PC-3 (cell line): Measurements from ENCODE around the gene STK32C. TPM values are rescaled to one million over a fixed set of nuclear protein-coding genes. Genes with fewer than 3 reads are reported as not detected.

Experiments
- ATAC-seq: fragments of 200-7000 bp; cut with Tn5 transposase; 2 replicates; pipeline ENCODE4 v1.9.1; 2020; ENCODE audit warnings: mild to moderate bottlenecking, moderate library complexity
- BruUV-seq: library from RNA; stranded (reverse); fragments of 400-500 nt; replicated peaks from 2 replicates; lab custom pipeline; 2021; lab: Mats Ljungman, UMichigan
- CTCF ChIA-PET: fragments of 300-600 bp; sonication (Branson Sonifier 250); formaldehyde crosslinking; loops from one replicate; lab custom pipeline; 2022; ENCODE audit warnings: antibody characterized with exemption; lab: Charles Lee
- POLR2A ChIA-PET: fragments of 300-600 bp; sonication (Branson Sonifier 250); formaldehyde crosslinking; loops from one replicate; lab custom pipeline; 2022; ENCODE audit warnings: antibody characterized with exemption; ENCODE audit not compliant: unreplicated experiment; lab: Charles Lee
- DNase-seq: peaks from one replicate; pipeline ENCODE4 v3.0.0-alpha.2; 2015
- H2AFZ ChIP-seq: fragments of 300-600 bp; sonication (generic); 2 replicates; pipeline ENCODE4 v1.6.0; 2016; ENCODE audit warnings: antibody characterized with exemption, low read length
- H3F3A ChIP-seq: fragments of 300-600 bp; sonication (generic); one replicate; pipeline ENCODE4 v1.6.0; 2017; ENCODE audit warnings: antibody characterized with exemption, low read length, control low read depth, mild to moderate bottlenecking; ENCODE audit not compliant: unreplicated experiment
- H3K27ac ChIP-seq: fragments of 300-600 bp; sonication (generic); 2 replicates; pipeline ENCODE4 v1.5.1; 2016; ENCODE audit warnings: mild to moderate bottlenecking, low read length
- H3K27me3 ChIP-seq: fragments of 300-600 bp; sonication (generic); 2 replicates; pipeline ENCODE4 v1.6.1; 2016; ENCODE audit warnings: low read length, mixed read lengths
- H3K36me3 ChIP-seq: fragments of 300-600 bp; sonication (generic); 2 replicates; pipeline ENCODE4 v1.6.1; 2016; ENCODE audit warnings: low read depth, mixed run types, low read length, mixed read lengths
- H3K4me1 ChIP-seq: fragments of 300-600 bp; sonication (generic); 2 replicates; pipeline ENCODE4 v1.5.1; 2016; ENCODE audit warnings: low read length; ENCODE audit not compliant: insufficient read depth
- H3K4me2 ChIP-seq: fragments of 300-600 bp; sonication (generic); 2 replicates; pipeline ENCODE4 v1.6.0; 2016; ENCODE audit warnings: low read length
- H3K4me3 ChIP-seq: fragments of 300-600 bp; sonication (generic); 2 replicates; pipeline ENCODE4 v1.5.1; 2016; ENCODE audit warnings: mild to moderate bottlenecking, low read length, mixed read lengths
- H3K79me2 ChIP-seq: fragments of 300-600 bp; sonication (generic); 2 replicates; pipeline ENCODE4 v1.6.1; 2017; ENCODE audit warnings: low read length, mixed read lengths
- H3K9ac ChIP-seq: fragments of 300-600 bp; sonication (generic); 2 replicates; pipeline ENCODE4 v1.6.0; 2016; ENCODE audit warnings: mild to moderate bottlenecking, low read length
- H3K9me2 ChIP-seq: fragments of 300-600 bp; sonication (generic); replicated peaks from 2 replicates; pipeline ENCODE4 v1.6.1; 2016; ENCODE audit warnings: mixed run types, low read length, mixed read lengths
- H3K9me3 ChIP-seq: fragments of 300-600 bp; sonication (generic); 2 replicates; pipeline ENCODE4 v1.6.1; 2016; ENCODE audit warnings: low read length, mixed read lengths
- H4K20me1 ChIP-seq: fragments of 300-600 bp; sonication (generic); 2 replicates; pipeline ENCODE4 v1.6.1; 2016; ENCODE audit warnings: low read length, mixed read lengths
- CTCF ChIP-seq: fragments of 300-600 bp; sonication (generic); conservative IDR thresholded peaks from 2 replicates; pipeline ENCODE4 v1.5.1; 2017; ENCODE audit warnings: antibody characterized with exemption, low read depth, mild to moderate bottlenecking, low read length
- EZH2 ChIP-seq: fragments of 300-600 bp; sonication (generic); IDR thresholded peaks from one replicate; pipeline ENCODE4 v1.6.1; 2017; ENCODE audit warnings: antibody characterized with exemption, mild to moderate bottlenecking, low read length; ENCODE audit not compliant: unreplicated experiment
- EZH2phosphoT487 ChIP-seq: fragments of 300-600 bp; sonication (generic); IDR thresholded peaks from 2 replicates; pipeline ENCODE4 v1.6.1; 2018; ENCODE audit warnings: mild to moderate bottlenecking, antibody characterized with exemption, low read length, borderline replicate concordance
- intact Hi-C: fragments of 100-400 bp; cut with micrococcal nuclease; formaldehyde crosslinking; loops from 2 replicates; pipeline ENCODE4 v1.9.0; 2023
- total RNA-seq: library from RNA; depleted of rRNA; stranded (reverse); fragments of >200 nt; gene quantifications from 2 replicates; pipeline ENCODE4 v1.2.3, GENCODE V29; 2014

Gene STK32C
- total RNA-seq, 1 experiment from 2014 or later = 28.3 TPM

- H3K4me1 ChIP-seq = no peaks in the 10 kb centered on the region
- H3K9me2 ChIP-seq = no peaks in the 10 kb centered on the region
- ChIA-PET POLR2A (no interaction called here), CTCF (no interaction called here)
- no peaks in the 10 kb centered on the region for H4K20me1 ChIP-seq
- no peak overlapping the region for H3K4me3 ChIP-seq
- no peak overlapping the region for H3K4me2 ChIP-seq
- intact Hi-C loops = no loop called here
- no peak overlapping the region for H2AFZ ChIP-seq
- ATAC-seq = no peak
- no peaks in the 10 kb centered on the region for H3F3A ChIP-seq
- H3K36me3 ChIP-seq = no peaks in the 10 kb centered on the region
- no peaks in the 10 kb centered on the region for H3K27me3 ChIP-seq
- TF ChIP-seq CTCF (no peak), EZH2phosphoT487 (no peak), EZH2 (no peak)
- no peak overlapping the region for H3K9ac ChIP-seq
- no TSS peak for BruUV-seq
- no peak for DNase-seq
- H3K9me3 ChIP-seq = no peaks in the 10 kb centered on the region
- H3K27ac ChIP-seq = no peak overlapping the region
- H3K79me2 ChIP-seq = no peaks in the 10 kb centered on the region
These were observed 77.1 kb downstream of the STK32C start for GRCh38 chr10:132230557-132231210.

- Histone ChIP-seq H3K36me3 (no peaks in the 10 kb centered on the region), H3K9ac (no peak overlapping the region), H4K20me1 (no peaks in the 10 kb centered on the region), H3K9me3 (no peaks in the 10 kb centered on the region), H2AFZ (no peak overlapping the region), H3K79me2 (no peaks in the 10 kb centered on the region), H3K27ac (no peak overlapping the region), H3K4me3 (no peak overlapping the region), H3K4me2 (no peak overlapping the region), H3F3A (no peaks in the 10 kb centered on the region), H3K9me2 (no peaks in the 10 kb centered on the region), H3K27me3 (no peaks in the 10 kb centered on the region), H3K4me1 (no peaks in the 10 kb centered on the region)
- ChIA-PET POLR2A (no interaction called here), CTCF (no interaction called here)
- intact Hi-C loops = no loop called here
- no peak for TF ChIP-seq CTCF
- TF ChIP-seq EZH2phosphoT487 = no peak
- no peak for TF ChIP-seq EZH2
- no TSS peak for BruUV-seq
- ATAC-seq = no peak
- no peak for DNase-seq
These were observed 77.8 kb downstream of the STK32C start for GRCh38 chr10:132229834-132230556.

- H3K27ac ChIP-seq = no peak overlapping the region
- POLR2A ChIA-PET = no interaction called here
- H3K36me3 ChIP-seq = no peaks in the 10 kb centered on the region
- no peaks in the 10 kb centered on the region for H3F3A ChIP-seq
- CTCF ChIA-PET = no interaction called here
- ATAC-seq = no peak
- BruUV-seq = no TSS peak
- no peak overlapping the region for H3K9ac ChIP-seq
- H3K4me3 ChIP-seq = no peak overlapping the region
- H3K9me3 ChIP-seq = no peaks in the 10 kb centered on the region
- TF ChIP-seq CTCF (no peak), EZH2phosphoT487 (no peak), EZH2 (no peak)
- H3K4me2 ChIP-seq = no peak overlapping the region
- no peaks in the 10 kb centered on the region for H3K4me1 ChIP-seq
- intact Hi-C loops = no loop called here
- H2AFZ ChIP-seq = no peak overlapping the region
- H3K79me2 ChIP-seq = no peaks in the 10 kb centered on the region
- H3K27me3 ChIP-seq = no peaks in the 10 kb centered on the region
- no peak for DNase-seq
- H4K20me1 ChIP-seq = no peaks in the 10 kb centered on the region
- H3K9me2 ChIP-seq = no peaks in the 10 kb centered on the region
These were observed 78.7 kb downstream of the STK32C start for GRCh38 chr10:132229096-132229495.
